GM18502 (cell line): ENCODE results near the gene PAK4.
"Not testable (repeated sequence)": the region's sequence is repeated elsewhere in the genome, so short reads cannot be mapped to it uniquely, and the experiment has no call there.

ENCODE experiments used
- ATAC-seq: cut with Tn5 transposase; IDR thresholded peaks from one replicate; pipeline ENCODE4 v1.9.1; 2021; ENCODE audit warnings: mild to moderate bottlenecking; ENCODE audit not compliant: unreplicated experiment, poor library complexity

The PAK4 gene

GRCh38 chr19:39099341-39099740 lies 26.2 kb upstream of the PAK4 start:
- no peak for ATAC-seq

GRCh38 chr19:39100500-39101166 lies 25.0 kb upstream of the PAK4 start:
- ATAC-seq, result no peak

- no peak for ATAC-seq
These were observed 22.4 kb upstream of the PAK4 start for GRCh38 chr19:39103151-39103550.

- ATAC-seq, result no peak
These were observed 21.4 kb upstream of the PAK4 start for GRCh38 chr19:39104186-39104596.

GRCh38 chr19:39106194-39106593 lies 19.4 kb upstream of the PAK4 start:
- no peak for ATAC-seq

- ATAC-seq, result no peak
These were observed 15.9 kb upstream of the PAK4 start for GRCh38 chr19:39109641-39110040.

- no peak for ATAC-seq
These were observed 15.2 kb upstream of the PAK4 start for GRCh38 chr19:39110263-39110967.

GRCh38 chr19:39111593-39112199 lies 13.9 kb upstream of the PAK4 start:
- ATAC-seq, result no peak

GRCh38 chr19:39112338-39112890 lies 13.2 kb upstream of the PAK4 start:
- ATAC-seq, result no peak

- ATAC-seq, result no peak
These were observed 12.4 kb upstream of the PAK4 start for GRCh38 chr19:39113199-39113598.

- no peak for ATAC-seq
These were observed 10.3 kb upstream of the PAK4 start for GRCh38 chr19:39115105-39115847.

GRCh38 chr19:39117023-39117422 lies 8.6 kb upstream of the PAK4 start:
- ATAC-seq, result not testable (repeated sequence)

GRCh38 chr19:39119830-39120229 lies 5.8 kb upstream of the PAK4 start:
- no peak for ATAC-seq

GRCh38 chr19:39122934-39123731 lies 2.5 kb upstream of the PAK4 start:
- ATAC-seq, result no peak

GRCh38 chr19:39124136-39124764 lies 1.3 kb upstream of the PAK4 start:
- no peak for ATAC-seq

- no peak for ATAC-seq
These were observed 410 bp upstream of the PAK4 start for GRCh38 chr19:39125199-39125553.

- no peak for ATAC-seq
These were observed 964 bp downstream of the PAK4 start for GRCh38 chr19:39126312-39127187.

GRCh38 chr19:39127812-39128515 lies 2.4 kb downstream of the PAK4 start:
- no peak for ATAC-seq
